AG10803 (cell line): ENCODE data around the gene NXPH1.
A peak's percentile ranks its signal among the peaks of the same experiment; 100 is the strongest.

Source experiments
- DNase-seq: peaks from one replicate; pipeline ENCODE4 v3.0.0; 2010; ENCODE audit warnings: low read depth
- H3K4me3 ChIP-seq: 2 replicates; pipeline ENCODE4 v1.5.1; 2011; ENCODE audit warnings: mild to moderate bottlenecking, low read length, control low read depth
- CTCF ChIP-seq: conservative IDR thresholded peaks from 2 replicates; pipeline ENCODE4 v1.5.1; 2011; ENCODE audit warnings: mild to moderate bottlenecking, low read length, control low read depth, inconsistent platforms

The NXPH1 gene

GRCh38 chr7:8435590-8436545, 2.5 kb downstream of the NXPH1 start:
- no peak for DNase-seq
- no peak for TF ChIP-seq CTCF
- no peak overlapping the region for H3K4me3 ChIP-seq

- no peak for DNase-seq
- no peak overlapping the region for H3K4me3 ChIP-seq
- TF ChIP-seq CTCF = peak; percentile 32
These were observed 3.6 kb downstream of the NXPH1 start for GRCh38 chr7:8436965-8437364.

GRCh38 chr7:8437606-8438005, 4.2 kb downstream of the NXPH1 start:
- H3K4me3 ChIP-seq = no peak overlapping the region
- no peak for DNase-seq
- TF ChIP-seq CTCF = no peak

- no peak for TF ChIP-seq CTCF
- no peak for DNase-seq
- no peak overlapping the region for H3K4me3 ChIP-seq
These were observed 7.3 kb downstream of the NXPH1 start for GRCh38 chr7:8440670-8441069.

- H3K4me3 ChIP-seq = no peak overlapping the region
These were observed 7.9 kb downstream of the NXPH1 start for GRCh38 chr7:8441106-8441965.

More at GRCh38 chr7:8441106-8441965, 7.9 kb downstream of the NXPH1 start:
- TF ChIP-seq CTCF = no peak
- no peak for DNase-seq
